NAMALWA (cell line): ENCODE data around the gene ARF6.
A peak's percentile ranks its signal among the peaks of the same experiment; 100 is the strongest.
"Not testable (repeated sequence)": the region's sequence is repeated elsewhere in the genome, so short reads cannot be mapped to it uniquely, and the experiment has no call there.

Experiments
- DNase-seq: peaks from one replicate; pipeline ENCODE4 v3.0.0-alpha.2; 2015; ENCODE audit warnings: low spot score

The ARF6 gene

GRCh38 chr14:49892636-49893308 is at the start of gene ARF6:
Gene ARF6, plus strand, starts transcription at chr14:49893082. Its CDS starts 655 bp downstream, at chr14:49893737.
- peak; percentile 93 for DNase-seq

- no peak for DNase-seq
These were observed 43.6 kb upstream of the ARF6 start for GRCh38 chr14:49849213-49849847.

GRCh38 chr14:49851813-49852212 is 41.1 kb upstream of the ARF6 start:
- DNase-seq = no peak

- DNase-seq = peak; percentile 92
These were observed 40.4 kb upstream of the ARF6 start, which contains the start of gene NEMF for GRCh38 chr14:49852301-49853157. Gene NEMF, minus strand, starts transcription at chr14:49852788. Its CDS starts 35 bp downstream, at chr14:49852753.

GRCh38 chr14:49853158-49853477 is 39.8 kb upstream of the ARF6 start:
- no peak for DNase-seq

GRCh38 chr14:49853572-49854375 is 39.1 kb upstream of the ARF6 start:
- peak; percentile 81 for DNase-seq

GRCh38 chr14:49857427-49858003 is 35.4 kb upstream of the ARF6 start:
- DNase-seq = peak; percentile 57

GRCh38 chr14:49858383-49858782 is 34.5 kb upstream of the ARF6 start:
- peak; percentile 58 for DNase-seq

GRCh38 chr14:49860988-49861698 is 31.7 kb upstream of the ARF6 start:
- no peak for DNase-seq

GRCh38 chr14:49861699-49862088 is 31.2 kb upstream of the ARF6 start:
- DNase-seq = peak; percentile 75

- DNase-seq = peak; percentile 78
These were observed 30.7 kb upstream of the ARF6 start for GRCh38 chr14:49862089-49862673.

- DNase-seq = peak; percentile 64
These were observed 29.2 kb upstream of the ARF6 start for GRCh38 chr14:49863487-49864281.

- DNase-seq = peak; percentile 76
These were observed 27.4 kb upstream of the ARF6 start for GRCh38 chr14:49865431-49865859.

GRCh38 chr14:49867831-49868719 is 24.8 kb upstream of the ARF6 start:
- peak; percentile 93 for DNase-seq

GRCh38 chr14:49868720-49869114 is 24.2 kb upstream of the ARF6 start:
- no peak for DNase-seq

GRCh38 chr14:49870908-49871307 is 22.0 kb upstream of the ARF6 start:
- DNase-seq = no peak

GRCh38 chr14:49873548-49873947 is 19.3 kb upstream of the ARF6 start:
- DNase-seq = not testable (repeated sequence)

- no peak for DNase-seq
These were observed 17.2 kb upstream of the ARF6 start for GRCh38 chr14:49875640-49876198.
